ENCODE results near the gene EFNA2. TPM values are rescaled to one million over a fixed set of nuclear protein-coding genes. Genes with fewer than 3 reads are reported as not detected.

Gene EFNA2
- total RNA-seq, 4 donors from 2014 or later: not detected

GRCh38 chr19:1322198-1322981 lies 36.7 kb downstream of the EFNA2 start:
- DNase-seq (no peak), ATAC-seq (no peak)
- Histone ChIP-seq H3K27ac (no peak overlapping the region), H3K4me1 (peaks cover 7 to 8% of the 10 kb centered on the region in 2 donors), H3K27me3 (peaks cover 36 to 39% (median 39%) of the 10 kb centered on the region in 3 donors), H3K4me3 (no peak overlapping the region), H3K9me3 (no peaks in the 10 kb centered on the region), H3K36me3 (no peaks in the 10 kb centered on the region)
- TF ChIP-seq POLR2A (IDR thresholded peaks at IDR 0.05) (no peak), CTCF (IDR thresholded peaks at IDR 0.05 in 4 of 5, conservative IDR thresholded peaks at IDR 0.05 in 1 of 5) (no peak)
- in situ Hi-C loops (cut with MboI; ENCODE audit: low sequenced_read_pairs in 4 of 4): no loop called here
- intact Hi-C loops (cut with DNase I; ENCODE audit: low total_unique reads): no loop called here

GRCh38 chr19:1324249-1324805 lies 38.7 kb downstream of the EFNA2 start:
- in situ Hi-C loops (cut with MboI; ENCODE audit: low sequenced_read_pairs in 4 of 4): no loop called here
- no peak for TF ChIP-seq POLR2A (IDR thresholded peaks at IDR 0.05)
- TF ChIP-seq CTCF (IDR thresholded peaks at IDR 0.05 in 4 of 5, conservative IDR thresholded peaks at IDR 0.05 in 1 of 5): no peak
- peaks cover 24 to 34% (median 31%) of the 10 kb centered on the region in 3 donors for H3K27me3 ChIP-seq
- no peak for DNase-seq
- intact Hi-C loops (cut with DNase I; ENCODE audit: low total_unique reads): no loop called here
- H3K27ac ChIP-seq: no peak overlapping the region
- no peaks in the 10 kb centered on the region for H3K36me3 ChIP-seq
- ATAC-seq: no peak
- H3K4me1 ChIP-seq: peaks cover 7 to 8% of the 10 kb centered on the region in 2 donors
- H3K9me3 ChIP-seq: no peaks in the 10 kb centered on the region
- H3K4me3 ChIP-seq: peak overlapping the region in 3 of 4 donors; percentile 7 to 43 (median 38)

- Histone ChIP-seq H3K9me3 (no peaks in the 10 kb centered on the region), H3K36me3 (no peaks in the 10 kb centered on the region), H3K4me1 (peaks cover 7 to 8% of the 10 kb centered on the region in 2 donors), H3K27ac (no peak overlapping the region), H3K4me3 (peak overlapping the region; percentile 7 to 43 (median 30)), H3K27me3 (peaks cover 24 to 34% (median 30%) of the 10 kb centered on the region in 3 donors)
- intact Hi-C loops (cut with DNase I; ENCODE audit: low total_unique reads) (no loop called here), in situ Hi-C loops (cut with MboI; ENCODE audit: low sequenced_read_pairs in 4 of 4) (no loop called here)
- TF ChIP-seq CTCF (IDR thresholded peaks at IDR 0.05 in 4 of 5, conservative IDR thresholded peaks at IDR 0.05 in 1 of 5): no peak
- no peak for TF ChIP-seq POLR2A (IDR thresholded peaks at IDR 0.05)
- ATAC-seq (no peak), DNase-seq (no peak)
These were observed 39.3 kb downstream of the EFNA2 start for GRCh38 chr19:1324806-1325567.

- intact Hi-C loops (cut with DNase I; ENCODE audit: low total_unique reads) (no loop called here), in situ Hi-C loops (cut with MboI; ENCODE audit: low sequenced_read_pairs in 4 of 4) (no loop called here)
- Histone ChIP-seq H3K9me3 (no peaks in the 10 kb centered on the region), H3K4me3 (peak overlapping the region in 2 of 4 donors; percentile 7 to 43), H3K36me3 (no peaks in the 10 kb centered on the region), H3K27me3 (peaks cover 29 to 39% (median 29%) of the 10 kb centered on the region in 3 donors), H3K27ac (no peak overlapping the region), H3K4me1 (peaks cover 7 to 8% of the 10 kb centered on the region in 2 donors)
- no peak for DNase-seq
- ATAC-seq: no peak
- TF ChIP-seq CTCF (IDR thresholded peaks at IDR 0.05 in 4 of 5, conservative IDR thresholded peaks at IDR 0.05 in 1 of 5) (no peak), POLR2A (IDR thresholded peaks at IDR 0.05) (no peak)
These were observed 40.1 kb downstream of the EFNA2 start for GRCh38 chr19:1325568-1326294.

Data from gastrocnemius medialis (tissue), 4 donors.